Transverse colon (tissue), 4 donors: ENCODE measurements around the gene MID1. TPM values are rescaled to one million over a fixed set of nuclear protein-coding genes. Genes with fewer than 3 reads are reported as not detected.

Experiments used
- DNase-seq: peaks from one replicate; pipeline ENCODE4 v3.0.0-alpha.2; 2019
- H3K27ac ChIP-seq, 4 donors: fragments of 200-600 bp; sonication (generic); 2 replicates each; pipeline ENCODE4 v1.5.1; 2016 to 2018; ENCODE audit warnings: inconsistent platforms in 4 of 4
- H3K27me3 ChIP-seq: fragments of 200-600 bp; sonication (generic); 2 replicates; pipeline ENCODE4 v1.5.1; 2017; ENCODE audit warnings: inconsistent platforms
- H3K36me3 ChIP-seq, 4 donors: fragments of 200-600 bp; sonication (generic); 2 replicates each; pipeline ENCODE4 v1.5.1; 2017 to 2019; ENCODE audit warnings: inconsistent platforms in 4 of 4
- H3K4me1 ChIP-seq, 4 donors: fragments of 200-600 bp; sonication (generic); 2 replicates each; pipeline ENCODE4 v1.5.1; 2017 to 2020; ENCODE audit warnings: inconsistent platforms in 4 of 4
- H3K4me3 ChIP-seq, 4 donors: fragments of 200-600 bp; sonication (generic); 1 replicate in 1 of 4; 2 replicates in 3 of 4; pipeline versions ENCODE4 v1.5.1 to v1.6.1; 2017 to 2019; ENCODE audit warnings: inconsistent platforms in 4 of 4
- H3K9me3 ChIP-seq, 2 donors: fragments of 200-600 bp; sonication (generic); 2 replicates each; pipeline ENCODE4 v1.5.1; 2017 to 2019; ENCODE audit warnings: inconsistent platforms in 2 of 2
- EP300 ChIP-seq: sonication (generic); formaldehyde crosslinking; IDR thresholded peaks from one replicate; pipeline ENCODE4 v1.6.1; 2017; ENCODE audit warnings: antibody characterized with exemption, low read depth
- POLR2A ChIP-seq: fragments of 450-650 bp; IDR thresholded peaks from one replicate; pipeline ENCODE4 v1.6.1; 2016; ENCODE audit warnings: antibody characterized with exemption, mild to moderate bottlenecking, moderate library complexity
- POLR2AphosphoS5 ChIP-seq, 3 donors: sonication (generic); formaldehyde crosslinking; IDR thresholded peaks; one replicate each; pipeline ENCODE4 v1.6.1; 2016; ENCODE audit warnings: antibody characterized with exemption in 3 of 3
- WGBS, 2 donors: methylation state at CpG; one replicate each; pipeline ENCODE4 v1.1.5; 2018; ENCODE audit warnings: low coverage in 1 of 2; 5-methylcytosine and 5-hydroxymethylcytosine counted together
- in situ Hi-C, 4 donors: fragments of 200-750 bp; cut with MboI; loops; one replicate each; pipeline versions ENCODE4 v1.15.0 to v1.15.1; 2017; ENCODE audit warnings: low sequenced_read_pairs in 3 of 4, low pct_ligation_motif_present in 1 of 4, low pct_unique_long_range_greater_than_20kb in 1 of 4
- intact Hi-C: fragments of 100-400 bp; cut with DNase I; formaldehyde crosslinking; loops from one replicate; pipeline ENCODE4 v1.15.1; 2023; ENCODE audit warnings: low total_unique reads
- total RNA-seq, 4 donors: library from RNA; depleted of rRNA; stranded (reverse); fragments of >200 nt; gene quantifications; one replicate each; pipeline ENCODE4 v1.1.0, GENCODE V29; 2016
- TF ChIP-seq, protein P1 (sequence below), 5 experiments: fragments of 200-600 bp in 3 of 5; fragments of 450-650 bp in 2 of 5; sonication (generic) in 3 of 5; IDR thresholded peaks; 1 replicate in 2 of 5; 2 replicates in 3 of 5; pipeline ENCODE4 v1.5.1; 2016 to 2017; ENCODE audit warnings: antibody characterized with exemption in 5 of 5, inconsistent platforms in 3 of 5, mild to moderate bottlenecking in 2 of 5, moderate library complexity in 1 of 5

Gene MID1
- total RNA-seq, 4 donors from 2014 or later: 27.0 to 85.2 (median 37.7) TPM

- Histone ChIP-seq H3K4me1 (no peaks in the 10 kb centered on the region), H3K4me3 (no peak overlapping the region), H3K27me3 (no peaks in the 10 kb centered on the region), H3K9me3 (no peaks in the 10 kb centered on the region), H3K27ac (no peak overlapping the region), H3K36me3 (no peaks in the 10 kb centered on the region)
- 69% methylated on average over 3 of the region's 3 CpGs; no CpG with 5 or more reads in 1 of the 2 donors for WGBS, 2 donors
- intact Hi-C loops: no loop called here
- no peak for TF ChIP-seq POLR2AphosphoS5 (IDR thresholded peaks at IDR 0.05)
- no peak for TF ChIP-seq EP300
- TF ChIP-seq POLR2A: no peak
- TF ChIP-seq, protein P1, sequence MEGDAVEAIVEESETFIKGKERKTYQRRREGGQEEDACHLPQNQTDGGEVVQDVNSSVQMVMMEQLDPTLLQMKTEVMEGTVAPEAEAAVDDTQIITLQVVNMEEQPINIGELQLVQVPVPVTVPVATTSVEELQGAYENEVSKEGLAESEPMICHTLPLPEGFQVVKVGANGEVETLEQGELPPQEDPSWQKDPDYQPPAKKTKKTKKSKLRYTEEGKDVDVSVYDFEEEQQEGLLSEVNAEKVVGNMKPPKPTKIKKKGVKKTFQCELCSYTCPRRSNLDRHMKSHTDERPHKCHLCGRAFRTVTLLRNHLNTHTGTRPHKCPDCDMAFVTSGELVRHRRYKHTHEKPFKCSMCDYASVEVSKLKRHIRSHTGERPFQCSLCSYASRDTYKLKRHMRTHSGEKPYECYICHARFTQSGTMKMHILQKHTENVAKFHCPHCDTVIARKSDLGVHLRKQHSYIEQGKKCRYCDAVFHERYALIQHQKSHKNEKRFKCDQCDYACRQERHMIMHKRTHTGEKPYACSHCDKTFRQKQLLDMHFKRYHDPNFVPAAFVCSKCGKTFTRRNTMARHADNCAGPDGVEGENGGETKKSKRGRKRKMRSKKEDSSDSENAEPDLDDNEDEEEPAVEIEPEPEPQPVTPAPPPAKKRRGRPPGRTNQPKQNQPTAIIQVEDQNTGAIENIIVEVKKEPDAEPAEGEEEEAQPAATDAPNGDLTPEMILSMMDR (IDR thresholded peaks at IDR 0.05): no peak
- in situ Hi-C loops: no loop called here
- no peak for DNase-seq
Observed at GRCh38 chrX:10628906-10629305, 8.5 kb upstream of the MID1 start.

- Histone ChIP-seq H3K36me3 (no peaks in the 10 kb centered on the region), H3K4me1 (peaks cover 0 to 6% (median 3%) of the 10 kb centered on the region in 4 donors), H3K27ac (no peak overlapping the region), H3K9me3 (no peaks in the 10 kb centered on the region), H3K27me3 (no peaks in the 10 kb centered on the region), H3K4me3 (no peak overlapping the region)
- intact Hi-C loops (no loop called here), in situ Hi-C loops (loop anchor here in 3 of 4 donors (25.0 kb wide), 1 partner anchor 435 kb away; no protein-coding TSS in a partner anchor)
- DNase-seq: no peak
- TF ChIP-seq EP300: no peak
- TF ChIP-seq POLR2AphosphoS5 (IDR thresholded peaks at IDR 0.05): no peak
- TF ChIP-seq POLR2A: no peak
- TF ChIP-seq, protein P1 (IDR thresholded peaks at IDR 0.05): no peak
- WGBS, 2 donors: 54% methylated on average over 3 of the region's 3 CpGs; no CpG with 5 or more reads in 1 of the 2 donors
Observed at GRCh38 chrX:10622197-10622596, 1.8 kb upstream of the MID1 start.

DNA sequence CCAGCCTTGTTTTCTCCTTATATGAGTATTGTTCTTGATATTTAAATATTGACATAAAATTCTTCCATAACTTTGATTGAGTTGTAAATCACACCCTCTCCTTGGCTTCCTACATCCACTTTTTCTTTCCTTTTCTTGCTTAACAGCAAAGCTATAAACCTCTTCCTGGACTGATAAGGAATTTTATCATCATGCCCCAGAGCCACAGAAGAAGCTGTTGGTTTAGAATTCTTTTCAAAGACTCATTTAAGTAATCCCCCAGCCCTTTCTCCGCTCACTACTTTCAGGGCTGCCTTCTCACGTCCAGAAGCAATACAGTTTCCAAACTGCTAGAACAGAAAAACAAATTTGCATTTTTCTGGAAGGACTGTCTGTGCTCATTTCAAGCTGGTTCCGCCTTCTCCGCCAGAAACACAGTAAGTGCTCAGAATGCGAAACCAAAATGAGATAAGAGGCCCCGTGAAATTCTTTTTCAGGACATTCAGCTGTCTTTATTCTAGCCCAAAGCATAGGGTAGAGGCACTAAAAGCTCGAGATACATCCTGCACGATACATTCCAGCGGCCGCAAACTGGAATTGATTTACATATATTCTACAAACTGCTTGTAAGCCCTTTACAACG, 849 bp downstream of the MID1 start:
- 28% methylated on average over 11 of the region's 11 CpGs; no CpG with 5 or more reads in 1 of the 2 donors for WGBS, 2 donors
- no peaks in the 10 kb centered on the region for H3K27me3 ChIP-seq
- intact Hi-C loops (no loop called here), in situ Hi-C loops (loop anchor here in 3 of 4 donors (10.0 to 25.0 kb wide), 2 partner anchors 432 to 485 kb away; no protein-coding TSS in a partner anchor)
- H3K36me3 ChIP-seq: no peaks in the 10 kb centered on the region
- H3K4me3 ChIP-seq: peak overlapping the region; percentile 30 to 69 (median 49)
- H3K9me3 ChIP-seq: no peaks in the 10 kb centered on the region
- peaks cover 0 to 15% (median 10%) of the 10 kb centered on the region in 4 donors for H3K4me1 ChIP-seq
- DNase-seq: no peak
- H3K27ac ChIP-seq: peak overlapping the region; percentile 79 to 85 (median 82)
- TF ChIP-seq, protein P1 (IDR thresholded peaks at IDR 0.05): no peak
- TF ChIP-seq EP300: no peak
- TF ChIP-seq POLR2A: no peak
- no peak for TF ChIP-seq POLR2AphosphoS5 (IDR thresholded peaks at IDR 0.05)

DNA sequence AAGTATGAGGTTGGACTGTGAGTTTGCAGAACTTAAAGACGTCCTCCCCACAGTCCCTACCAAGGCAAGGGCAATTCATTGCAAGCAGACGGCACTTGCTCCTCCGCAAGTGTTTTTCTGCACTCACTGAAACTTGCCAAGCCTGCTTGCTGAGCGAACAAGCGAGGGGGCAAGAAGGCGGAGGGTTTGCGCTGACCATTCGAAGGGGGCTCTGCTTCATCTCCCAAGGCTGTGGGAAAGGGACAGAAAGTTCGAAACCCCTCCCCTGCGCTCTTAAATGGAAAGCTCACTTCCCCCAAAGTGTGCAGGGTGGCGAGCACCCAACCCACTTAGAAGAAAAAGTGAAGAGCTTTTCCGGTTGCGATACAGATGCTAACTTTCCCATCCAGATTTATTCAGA, 1.4 kb downstream of the MID1 start:
- no peak for DNase-seq
- Histone ChIP-seq H3K4me3 (peak overlapping the region; percentile 5 to 69 (median 49)), H3K4me1 (peaks cover 0 to 15% (median 10%) of the 10 kb centered on the region in 4 donors), H3K27me3 (no peaks in the 10 kb centered on the region), H3K9me3 (no peaks in the 10 kb centered on the region), H3K36me3 (no peaks in the 10 kb centered on the region), H3K27ac (peak overlapping the region; percentile 79 to 85 (median 82))
- WGBS, 2 donors: 31% methylated on average over 13 of the region's 13 CpGs; no CpG with 5 or more reads in 1 of the 2 donors
- TF ChIP-seq POLR2A: peak; percentile 10
- TF ChIP-seq, protein P1 (IDR thresholded peaks at IDR 0.05): no peak
- in situ Hi-C loops (loop anchor here in 3 of 4 donors (10.0 to 25.0 kb wide), 2 partner anchors 432 to 486 kb away; no protein-coding TSS in a partner anchor), intact Hi-C loops (no loop called here)
